ENCODE results near the gene HNF4A. TPM values are rescaled to one million over a fixed set of nuclear protein-coding genes. Genes with fewer than 3 reads are reported as not detected.

HNF4A gene
- total and polyA plus RNA-seq, 9 donors: under 0.01 to 11.1 (median 0.10) TPM; not detected in 1

GRCh38 chr20:44389871-44390270, 34.4 kb downstream of the HNF4A start:
- DNase-seq: no peak
- WGBS (ENCODE audit: insufficient coverage): 71% methylated on average over 5 of the region's 6 CpGs

GRCh38 chr20:44390280-44390679, 34.8 kb downstream of the HNF4A start:
- no peaks in the 10 kb centered on the region for H3K9me3 ChIP-seq (replicated peaks; ENCODE audit: control insufficient read depth, low read depth, low read length)
- H3K4me3 ChIP-seq (ENCODE audit: low read length): no peak overlapping the region
- no peaks in the 10 kb centered on the region for H3K4me1 ChIP-seq (ENCODE audit: control insufficient read depth, insufficient read depth, low read length)
- no peak overlapping the region for H3K27ac ChIP-seq (ENCODE audit: low read length)
- peaks cover 24% of the 10 kb centered on the region for H3K27me3 ChIP-seq (ENCODE audit: control insufficient read depth, insufficient read depth, low read length)
- no peak for DNase-seq
- 53% methylated on average over 5 of the region's 5 CpGs for WGBS (ENCODE audit: insufficient coverage)
- no peaks in the 10 kb centered on the region for H3K36me3 ChIP-seq (ENCODE audit: control insufficient read depth, insufficient read depth, low read length)

More at GRCh38 chr20:44389871-44390270, 34.4 kb downstream of the HNF4A start:
- Histone ChIP-seq H3K4me3 (ENCODE audit: low read length) (no peak overlapping the region), H3K36me3 (ENCODE audit: control insufficient read depth, insufficient read depth, low read length) (no peaks in the 10 kb centered on the region), H3K4me1 (ENCODE audit: control insufficient read depth, insufficient read depth, low read length) (no peaks in the 10 kb centered on the region), H3K27me3 (ENCODE audit: control insufficient read depth, insufficient read depth, low read length) (peaks cover 21% of the 10 kb centered on the region), H3K27ac (ENCODE audit: low read length) (no peak overlapping the region), H3K9me3 (replicated peaks; ENCODE audit: control insufficient read depth, low read depth, low read length) (no peaks in the 10 kb centered on the region)

GRCh38 chr20:44392088-44392775, 36.7 kb downstream of the HNF4A start:
- Histone ChIP-seq H3K9me3 (replicated peaks; ENCODE audit: control insufficient read depth, low read depth, low read length) (no peaks in the 10 kb centered on the region), H3K4me1 (ENCODE audit: control insufficient read depth, insufficient read depth, low read length) (no peaks in the 10 kb centered on the region), H3K4me3 (ENCODE audit: low read length) (no peak overlapping the region), H3K27ac (ENCODE audit: low read length) (no peak overlapping the region), H3K27me3 (ENCODE audit: control insufficient read depth, insufficient read depth, low read length) (peaks cover 32% of the 10 kb centered on the region), H3K36me3 (ENCODE audit: control insufficient read depth, insufficient read depth, low read length) (no peaks in the 10 kb centered on the region)
- no CpG with 5 or more reads among the region's 8 CpGs for WGBS (ENCODE audit: insufficient coverage)
- DNase-seq: no peak

GRCh38 chr20:44392776-44393607, 37.5 kb downstream of the HNF4A start:
- H3K4me3 ChIP-seq (ENCODE audit: low read length): no peak overlapping the region
- no peaks in the 10 kb centered on the region for H3K4me1 ChIP-seq (ENCODE audit: control insufficient read depth, insufficient read depth, low read length)
- H3K36me3 ChIP-seq (ENCODE audit: control insufficient read depth, insufficient read depth, low read length): no peaks in the 10 kb centered on the region
- no peaks in the 10 kb centered on the region for H3K9me3 ChIP-seq (replicated peaks; ENCODE audit: control insufficient read depth, low read depth, low read length)
- 54% methylated on average over 2 of the region's 5 CpGs for WGBS (ENCODE audit: insufficient coverage)
- DNase-seq: no peak
- peaks cover 32% of the 10 kb centered on the region for H3K27me3 ChIP-seq (ENCODE audit: control insufficient read depth, insufficient read depth, low read length)
- no peak overlapping the region for H3K27ac ChIP-seq (ENCODE audit: low read length)

- H3K9me3 ChIP-seq (replicated peaks; ENCODE audit: control insufficient read depth, low read depth, low read length): no peaks in the 10 kb centered on the region
- no peak overlapping the region for H3K27ac ChIP-seq (ENCODE audit: low read length)
- H3K4me1 ChIP-seq (ENCODE audit: control insufficient read depth, insufficient read depth, low read length): no peaks in the 10 kb centered on the region
- H3K27me3 ChIP-seq (ENCODE audit: control insufficient read depth, insufficient read depth, low read length): peaks cover 28% of the 10 kb centered on the region
- 57% methylated on average over 4 of the region's 9 CpGs for WGBS (ENCODE audit: insufficient coverage)
- DNase-seq: no peak
- H3K36me3 ChIP-seq (ENCODE audit: control insufficient read depth, insufficient read depth, low read length): no peaks in the 10 kb centered on the region
- no peak overlapping the region for H3K4me3 ChIP-seq (ENCODE audit: low read length)
Observed at GRCh38 chr20:44393608-44394451, 38.3 kb downstream of the HNF4A start.

GRCh38 chr20:44394452-44394701, 38.9 kb downstream of the HNF4A start:
- Histone ChIP-seq H3K9me3 (replicated peaks; ENCODE audit: control insufficient read depth, low read depth, low read length) (no peaks in the 10 kb centered on the region), H3K27me3 (ENCODE audit: control insufficient read depth, insufficient read depth, low read length) (peaks cover 29% of the 10 kb centered on the region), H3K4me3 (ENCODE audit: low read length) (no peak overlapping the region), H3K4me1 (ENCODE audit: control insufficient read depth, insufficient read depth, low read length) (no peaks in the 10 kb centered on the region), H3K27ac (ENCODE audit: low read length) (no peak overlapping the region), H3K36me3 (ENCODE audit: control insufficient read depth, insufficient read depth, low read length) (no peaks in the 10 kb centered on the region)
- no peak for DNase-seq
- WGBS (ENCODE audit: insufficient coverage): 71% methylated on average over 2 of the region's 2 CpGs

- Histone ChIP-seq H3K36me3 (ENCODE audit: control insufficient read depth, insufficient read depth, low read length) (no peaks in the 10 kb centered on the region), H3K4me1 (ENCODE audit: control insufficient read depth, insufficient read depth, low read length) (no peaks in the 10 kb centered on the region), H3K4me3 (ENCODE audit: low read length) (no peak overlapping the region), H3K9me3 (replicated peaks; ENCODE audit: control insufficient read depth, low read depth, low read length) (no peaks in the 10 kb centered on the region), H3K27ac (ENCODE audit: low read length) (no peak overlapping the region), H3K27me3 (ENCODE audit: control insufficient read depth, insufficient read depth, low read length) (peaks cover 26% of the 10 kb centered on the region)
- DNase-seq: no peak
- 73% methylated on average over 11 of the region's 15 CpGs for WGBS (ENCODE audit: insufficient coverage)
Observed at GRCh38 chr20:44394702-44395460, 39.4 kb downstream of the HNF4A start.

- Histone ChIP-seq H3K9me3 (replicated peaks; ENCODE audit: control insufficient read depth, low read depth, low read length) (no peaks in the 10 kb centered on the region), H3K4me3 (ENCODE audit: low read length) (no peak overlapping the region), H3K4me1 (ENCODE audit: control insufficient read depth, insufficient read depth, low read length) (no peaks in the 10 kb centered on the region), H3K27ac (ENCODE audit: low read length) (no peak overlapping the region), H3K36me3 (ENCODE audit: control insufficient read depth, insufficient read depth, low read length) (no peaks in the 10 kb centered on the region), H3K27me3 (ENCODE audit: control insufficient read depth, insufficient read depth, low read length) (peaks cover 22% of the 10 kb centered on the region)
- DNase-seq: no peak
- WGBS (ENCODE audit: insufficient coverage): 76% methylated on average over 4 of the region's 11 CpGs
Observed at GRCh38 chr20:44395461-44396340, 40.2 kb downstream of the HNF4A start.
